HG02973 (cell line): ENCODE measurements around the gene SIGLEC1.

ENCODE experiments used
- ATAC-seq: cut with Tn5 transposase; IDR thresholded peaks from one replicate; pipeline ENCODE4 v1.9.1; 2021; ENCODE audit warnings: moderate library complexity; ENCODE audit not compliant: unreplicated experiment

SIGLEC1 gene

DNA sequence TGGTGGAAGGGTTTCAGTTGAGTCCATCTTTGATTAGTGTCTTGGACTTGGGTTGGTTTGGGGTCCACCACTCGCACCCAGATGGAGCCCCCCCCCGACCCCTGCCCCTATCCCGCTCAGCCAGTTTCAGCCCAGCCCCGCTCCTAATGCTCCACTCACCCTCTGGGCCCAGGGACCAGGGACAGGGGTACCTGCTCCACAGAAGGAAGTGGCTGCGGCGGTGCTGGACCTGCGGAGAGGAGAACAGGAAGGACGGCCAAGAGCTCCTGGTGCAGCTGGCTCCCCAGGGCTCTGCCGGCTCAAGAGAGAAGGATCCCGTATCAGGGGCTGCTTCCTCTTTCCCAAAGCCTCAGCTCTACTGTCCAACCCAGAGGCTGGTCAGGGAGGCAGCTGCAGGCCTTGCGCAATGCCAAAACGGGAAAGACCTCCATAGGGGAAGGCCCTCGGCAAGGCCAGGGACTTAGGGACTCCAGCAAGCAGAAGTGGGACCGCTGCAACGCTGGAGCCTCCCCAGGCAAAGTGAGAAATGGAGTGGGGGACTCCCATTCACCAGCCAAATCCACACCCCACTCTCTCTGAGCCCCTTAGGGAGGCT lies at the start of gene SIGLEC1:
TSS of gene SIGLEC1 (minus strand) at position 322 of the 595 bp plus-strand sequence. CDS start 5,472 bp downstream, outside the sequence.
- ATAC-seq, result no peak

DNA sequence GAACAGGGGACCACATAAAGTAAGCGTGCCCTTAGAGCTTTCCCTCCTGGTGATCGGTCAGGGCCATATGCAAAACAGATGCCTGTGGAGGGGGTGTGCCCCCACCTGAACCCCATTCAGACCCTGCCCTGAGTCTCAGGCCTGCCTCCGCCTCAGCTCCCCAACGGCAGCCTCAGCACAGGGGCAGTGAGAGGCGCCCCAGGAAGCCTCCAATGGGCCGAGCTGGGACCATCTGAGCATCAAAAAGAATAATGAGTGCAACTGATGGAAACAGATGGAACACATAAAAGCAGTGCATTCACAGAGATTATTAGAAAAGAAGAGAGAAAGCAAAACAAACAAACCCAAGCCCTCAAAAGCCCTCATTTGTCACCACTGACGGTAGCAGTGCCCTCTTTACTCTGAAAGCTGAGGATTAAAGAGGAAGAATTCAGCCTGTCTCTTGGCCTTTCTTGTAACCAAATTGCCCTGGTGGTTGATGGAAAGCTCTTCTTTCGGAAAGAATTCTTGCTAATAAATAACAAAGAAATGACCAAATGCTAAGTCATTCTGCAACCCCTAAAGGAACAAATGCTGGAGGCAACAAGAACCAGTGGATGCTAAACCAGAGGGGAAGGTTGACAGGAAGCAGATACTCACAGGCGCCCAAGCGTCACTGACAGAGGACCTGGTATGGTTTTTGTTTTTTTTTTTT lies 48.4 kb upstream of the SIGLEC1 start:
- ATAC-seq, result no peak

DNA sequence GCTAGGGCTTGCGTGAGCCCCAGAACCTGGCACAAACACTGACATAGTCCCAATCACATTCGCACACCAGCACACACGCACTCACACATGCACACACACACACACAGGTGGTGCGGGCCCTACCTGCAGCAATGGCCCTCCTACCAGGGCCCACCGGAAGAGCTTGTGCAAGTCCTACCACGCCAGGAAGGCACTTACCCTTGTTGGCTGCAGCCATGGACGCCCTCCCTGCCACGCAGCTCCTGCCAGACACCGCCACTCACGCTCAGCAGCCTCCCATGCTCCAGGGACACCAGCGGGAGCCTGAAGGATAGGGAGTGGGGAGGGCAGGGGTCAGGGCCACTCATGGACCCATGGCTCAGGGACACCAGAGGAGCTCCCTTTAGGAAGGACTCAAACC lies 47.5 kb upstream of the SIGLEC1 start:
- ATAC-seq, result no peak

DNA sequence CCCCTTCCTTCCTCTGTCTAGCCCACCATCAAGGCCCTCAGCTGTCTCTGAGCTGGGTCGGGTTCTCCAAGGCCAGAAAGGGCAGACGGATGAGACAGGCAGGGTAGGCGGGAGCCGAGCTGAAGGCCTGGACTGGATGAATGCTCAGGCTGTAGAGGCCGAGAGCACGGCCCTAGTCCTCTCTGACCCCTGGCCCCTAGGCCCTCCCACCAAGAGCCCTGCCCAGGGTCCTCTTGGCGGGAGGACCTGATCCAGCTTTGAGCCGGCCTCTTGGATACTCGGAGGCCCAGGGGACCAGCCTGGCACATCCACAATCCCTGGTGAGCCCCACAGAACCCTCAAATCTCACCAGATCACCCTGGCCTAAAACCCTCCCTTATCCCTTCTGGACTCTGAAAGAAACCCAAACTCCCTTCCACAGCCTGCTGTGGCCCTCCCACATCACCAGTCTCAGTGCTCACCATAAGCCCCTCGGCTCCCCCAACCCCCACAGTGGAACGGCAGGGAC lies 47.0 kb upstream of the SIGLEC1 start:
- ATAC-seq, result no peak

GRCh38 chr20:3758566-3758965 lies 46.2 kb upstream of the SIGLEC1 start:
- ATAC-seq, result no peak

- no peak for ATAC-seq
These were observed 44.9 kb upstream of the SIGLEC1 start for GRCh38 chr20:3757268-3757667.

DNA sequence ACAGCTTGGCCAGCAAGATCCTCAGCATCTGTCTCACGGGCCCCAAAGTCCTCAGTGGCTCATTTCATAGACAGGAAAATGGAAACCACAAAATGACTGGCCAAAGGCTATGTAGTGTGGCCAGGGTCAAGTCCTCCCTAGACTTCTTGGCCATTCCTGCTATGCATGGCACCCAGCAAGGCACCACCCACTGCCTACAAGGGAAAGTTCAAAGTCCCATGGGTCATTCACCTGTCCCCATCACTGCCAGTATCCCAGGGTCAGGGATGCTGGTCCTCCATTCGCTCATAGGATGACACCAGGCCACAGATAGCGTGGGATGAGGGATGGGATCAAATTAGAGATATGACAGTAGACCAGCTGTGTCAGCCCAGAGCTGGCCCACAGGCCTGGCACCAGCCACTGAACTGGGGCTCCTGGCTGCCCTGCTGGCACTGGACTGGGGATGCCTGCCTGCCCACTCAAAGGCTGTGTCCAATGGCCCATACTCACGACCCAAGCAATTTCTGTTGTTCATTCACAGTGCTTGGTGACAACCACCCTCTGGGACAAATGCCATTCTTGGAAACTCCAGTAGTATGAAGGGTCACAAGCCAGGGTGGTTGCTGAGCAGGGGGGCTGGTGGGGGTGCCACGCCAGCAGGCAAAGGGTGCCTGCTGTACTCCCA lies 43.5 kb upstream of the SIGLEC1 start:
- no peak for ATAC-seq

- ATAC-seq, result no peak
These were observed 42.9 kb upstream of the SIGLEC1 start for GRCh38 chr20:3755269-3755668.

DNA sequence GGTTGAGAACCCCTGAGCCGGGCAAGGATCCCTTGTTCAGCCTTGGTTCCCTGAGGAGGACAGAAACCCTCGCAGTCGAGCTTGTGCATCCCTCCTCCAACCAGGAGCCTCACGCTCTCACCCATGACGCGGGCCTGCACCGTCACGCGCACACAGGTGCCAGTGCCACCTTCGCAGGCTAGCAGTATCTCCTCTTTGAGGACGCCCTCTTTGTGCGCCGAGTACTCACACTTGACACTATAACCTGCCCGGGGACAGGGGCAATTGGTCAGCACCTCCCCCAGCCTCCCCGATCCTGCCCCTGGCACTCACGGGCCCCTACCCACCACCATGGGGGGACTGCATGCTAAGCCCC lies 41.9 kb upstream of the SIGLEC1 start:
- ATAC-seq, result no peak

DNA sequence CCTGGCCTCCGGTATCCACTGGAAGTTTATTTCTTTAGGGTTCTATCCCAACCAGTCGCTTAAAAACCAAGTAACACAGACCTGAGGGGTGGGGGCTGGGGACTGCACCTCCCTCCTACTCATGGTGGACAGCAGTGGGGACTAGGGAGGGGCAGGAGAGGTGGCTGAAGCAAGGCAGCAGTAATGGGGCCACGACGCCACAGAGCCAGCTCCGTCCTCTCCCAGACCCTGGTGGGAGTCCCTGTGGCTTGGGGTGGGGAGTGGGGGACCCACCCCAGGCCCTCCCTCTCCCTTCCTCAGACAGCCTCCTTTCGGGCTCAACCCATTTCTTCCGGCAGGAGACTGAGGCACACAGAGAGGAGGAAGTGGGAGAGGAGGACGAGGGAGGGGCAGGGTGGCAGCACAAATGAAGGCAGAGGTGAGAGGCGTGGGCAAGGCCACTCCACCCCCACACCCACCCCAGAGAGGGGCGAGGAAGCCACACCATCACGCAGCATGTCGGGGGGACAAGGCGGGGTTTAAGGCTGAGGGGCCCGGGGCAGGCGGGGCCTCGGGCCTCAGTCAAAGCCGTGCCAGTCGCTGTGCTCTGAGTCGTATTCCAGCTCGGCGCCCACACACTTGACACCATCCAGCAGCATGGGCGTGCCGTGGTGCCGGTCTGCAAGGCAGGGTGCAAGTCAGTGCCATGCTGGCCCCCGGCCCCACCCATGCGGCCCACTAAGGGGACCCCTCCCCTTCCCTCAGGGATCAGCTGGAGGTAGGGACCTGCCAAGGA lies 41.3 kb upstream of the SIGLEC1 start:
- no peak for ATAC-seq

DNA sequence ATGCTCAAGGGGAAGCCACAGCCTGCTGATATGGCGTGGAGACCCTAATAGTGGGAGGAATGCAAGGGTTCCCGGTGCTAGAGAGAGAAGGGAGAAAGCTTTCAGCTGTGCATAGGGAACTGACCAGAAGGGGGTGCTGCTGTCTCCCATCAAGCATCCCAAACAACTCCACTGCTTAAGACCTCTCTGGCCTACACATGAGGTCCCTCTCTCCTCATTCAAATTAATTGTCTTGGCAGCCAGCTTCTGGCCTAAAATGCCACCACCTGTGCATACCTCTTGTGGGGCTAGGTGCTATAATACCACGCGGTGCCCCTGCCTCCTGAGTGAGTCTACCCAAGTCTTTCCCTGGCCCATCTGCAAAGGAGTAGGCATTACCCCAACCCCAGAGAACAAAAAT lies 40.7 kb upstream of the SIGLEC1 start:
- ATAC-seq, result no peak

DNA sequence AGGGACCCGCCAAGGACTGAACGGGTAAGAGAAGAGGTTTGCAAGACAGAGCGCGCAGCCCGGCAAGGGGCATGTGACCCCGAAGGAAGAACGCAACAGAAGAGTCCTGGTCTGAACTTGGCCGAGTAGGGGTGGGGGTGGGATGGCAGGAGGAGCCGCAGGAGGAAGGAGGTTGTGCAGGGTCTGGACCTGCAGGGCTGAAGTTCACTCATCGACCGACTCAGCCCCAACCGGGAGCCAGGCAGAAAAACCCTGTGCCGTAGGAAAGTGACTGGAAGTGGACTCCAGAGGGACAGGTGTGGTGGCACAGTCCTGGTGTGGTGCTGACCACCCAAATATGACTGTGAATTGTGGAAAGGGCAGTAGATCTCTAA lies 40.0 kb upstream of the SIGLEC1 start:
- ATAC-seq, result no peak

GRCh38 chr20:3751675-3752385 lies 39.4 kb upstream of the SIGLEC1 start:
- no peak for ATAC-seq

DNA sequence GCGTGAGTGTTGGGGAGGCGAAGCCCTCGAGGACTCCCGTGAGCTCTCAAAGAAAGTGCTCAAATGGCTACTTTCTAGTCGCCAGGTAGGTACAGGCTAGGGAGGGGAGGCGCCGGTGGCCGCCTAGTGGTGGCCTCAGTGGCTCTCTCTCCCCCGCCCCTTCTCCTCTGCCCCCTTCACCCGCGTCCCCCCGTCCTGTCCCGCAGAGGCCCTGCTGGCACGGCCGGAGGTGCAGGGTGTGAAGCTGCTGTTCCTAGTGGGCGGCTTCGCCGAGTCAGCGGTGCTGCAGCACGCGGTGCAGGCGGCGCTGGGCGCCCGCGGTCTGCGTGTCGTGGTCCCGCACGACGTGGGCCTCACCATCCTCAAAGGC lies 38.9 kb upstream of the SIGLEC1 start:
- ATAC-seq, result no peak

DNA sequence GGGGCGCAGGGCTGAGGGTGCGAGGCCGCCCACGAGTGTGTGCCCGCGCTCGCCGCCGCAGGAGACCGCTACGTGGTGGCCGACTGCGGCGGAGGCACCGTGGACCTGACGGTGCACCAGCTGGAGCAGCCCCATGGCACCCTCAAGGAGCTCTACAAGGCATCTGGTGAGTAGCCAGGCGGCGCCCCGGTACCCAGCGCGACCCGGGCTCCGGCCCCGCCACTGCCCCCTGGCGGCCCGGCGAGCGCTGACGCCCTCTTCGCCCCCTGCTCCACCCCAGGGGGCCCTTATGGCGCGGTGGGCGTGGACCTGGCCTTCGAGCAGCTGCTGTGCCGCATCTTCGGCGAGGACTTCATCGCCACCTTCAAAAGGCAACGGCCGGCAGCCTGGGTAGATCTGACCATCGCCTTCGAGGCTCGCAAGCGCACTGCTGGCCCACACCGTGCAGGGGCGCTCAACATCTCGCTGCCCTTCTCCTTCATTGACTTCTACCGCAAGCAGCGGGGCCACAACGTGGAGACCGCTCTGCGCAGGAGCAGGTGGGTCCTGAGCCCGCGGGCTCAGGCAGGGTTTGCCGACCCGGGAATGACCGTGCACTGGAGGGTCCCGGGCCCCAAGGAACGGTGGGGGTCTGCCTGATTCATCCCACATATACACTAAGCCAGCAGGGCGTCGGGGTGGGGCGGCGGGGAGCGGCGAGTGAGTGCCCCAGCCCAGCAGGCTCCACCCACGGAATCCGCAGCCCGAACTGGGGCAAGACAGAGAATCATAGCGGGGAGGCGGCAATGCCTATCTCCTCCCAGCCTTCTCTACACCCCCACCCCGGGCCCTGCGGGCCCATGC lies 37.5 kb upstream of the SIGLEC1 start:
- no peak for ATAC-seq

DNA sequence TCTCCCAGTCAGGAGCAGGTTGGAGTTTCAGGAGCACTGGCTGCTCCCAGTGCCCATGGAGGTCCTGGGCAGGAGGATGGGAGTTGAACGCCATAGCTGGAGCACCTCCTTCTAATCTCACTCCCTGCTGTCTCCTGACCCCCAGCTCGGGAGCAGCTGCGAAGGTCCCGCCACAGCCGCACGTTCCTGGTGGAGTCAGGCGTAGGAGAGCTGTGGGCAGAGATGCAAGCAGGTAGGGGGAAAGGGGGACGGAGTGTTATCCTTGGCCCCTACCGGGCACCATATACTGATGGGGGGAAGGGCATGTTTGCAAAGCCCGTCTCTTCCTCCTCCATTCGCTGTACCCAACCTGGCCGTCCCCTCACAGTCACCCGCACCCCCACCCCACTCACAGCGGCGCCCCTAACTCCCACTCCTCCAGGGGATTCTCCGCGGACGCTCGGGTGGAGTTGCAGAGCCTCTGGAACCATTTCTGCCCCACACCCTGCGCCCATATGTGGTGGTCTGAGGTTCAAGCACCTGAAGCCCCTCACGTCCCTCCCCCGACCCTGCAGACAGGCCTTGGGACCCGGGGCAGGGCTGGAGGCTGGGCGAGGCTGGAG lies 36.8 kb upstream of the SIGLEC1 start:
- no peak for ATAC-seq

- ATAC-seq, result no peak
These were observed 35.7 kb upstream of the SIGLEC1 start for GRCh38 chr20:3748073-3748472.

GRCh38 chr20:3747471-3747870 lies 35.1 kb upstream of the SIGLEC1 start:
- no peak for ATAC-seq

- no peak for ATAC-seq
These were observed 33.3 kb upstream of the SIGLEC1 start for GRCh38 chr20:3745686-3746173.
